K562 (cell line): ENCODE results near the gene KCNMB2. TPM values are rescaled to one million over a fixed set of nuclear protein-coding genes. Genes with fewer than 3 reads are reported as not detected.

Experiments
- ATAC-seq: fragments of 200-7000 bp; cut with Tn5 transposase; 3 replicates; pipeline ENCODE4 v1.9.1; 2020; ENCODE audit warnings: moderate library complexity
- BruUV-seq: library from RNA; stranded (reverse); fragments of 400-500 nt; replicated peaks from 2 replicates; lab custom pipeline; 2021; lab: Mats Ljungman, UMichigan
- CTCF ChIA-PET: fragments of 300-600 bp; formaldehyde crosslinking; extraction: SDS; loops from one replicate; lab custom pipeline; 2021; ENCODE audit warnings: low intra/inter-chr PET ratio; lab: Yijun Ruan, JAX
- POLR2A ChIA-PET: fragments of 300-600, 350-650 bp; sonication (Branson Sonifier 250); formaldehyde crosslinking; extraction: SDS; loops from one replicate; lab custom pipeline; 2021; ENCODE audit warnings: antibody characterized with exemption, inconsistent platforms; lab: Yijun Ruan, JAX
- DNase-seq, 4 experiments: peaks; one replicate each; pipeline versions ENCODE4 v3.0.0 to v3.0.0-alpha.2; 2011 to 2018; ENCODE audit warnings: low spot score in 3 of 4, mixed read lengths in 3 of 4; ENCODE audit errors: extremely low read depth in 1 of 4
- FAIRE-seq: peaks from 2 replicates; lab custom pipeline; 2011; peaks lifted over from hg19 to GRCh38; lab: Jason Lieb, UNC
- H2AFZ ChIP-seq: 2 replicates; pipeline ENCODE4 v1.6.0; 2011; ENCODE audit warnings: low read depth, low read length, control low read depth, inconsistent platforms
- H3K27ac ChIP-seq: fragments of 200-600 bp; 3 replicates; pipeline ENCODE4 v1.8.0; 2011; ENCODE audit warnings: low read depth, mild to moderate bottlenecking, control low read depth, inconsistent platforms, low read length, moderate library complexity, mixed read lengths; ENCODE audit errors: extremely low read depth
- H3K27me3 ChIP-seq, 2 experiments: fragments of 300-600 bp in 1 of 2; 2 replicates in 1 of 2; 3 replicates in 1 of 2; pipeline versions ENCODE4 v1.6.0 to v1.8.0; 2011; ENCODE audit warnings: inconsistent platforms in 2 of 2, low read length in 2 of 2, mild to moderate bottlenecking in 1 of 2, mixed read lengths in 1 of 2, moderate library complexity in 1 of 2; ENCODE audit not compliant: control insufficient read depth in 2 of 2, insufficient read depth in 2 of 2
- H3K36me3 ChIP-seq: fragments of 300-600 bp; 3 replicates; pipeline ENCODE4 v1.8.0; 2011; ENCODE audit warnings: mild to moderate bottlenecking, low read length, inconsistent platforms; ENCODE audit not compliant: control insufficient read depth, insufficient read depth
- H3K4me1 ChIP-seq, 2 experiments: fragments of 200-600 bp in 1 of 2; replicated peaks in 1 of 2; 2 replicates in 1 of 2; 3 replicates in 1 of 2; pipeline versions ENCODE4 v1.5.1 to v1.8.0; 2011; ENCODE audit warnings: inconsistent platforms in 2 of 2, low read length in 2 of 2, mild to moderate bottlenecking in 1 of 2, mixed read lengths in 1 of 2, moderate library complexity in 1 of 2; ENCODE audit not compliant: control insufficient read depth in 2 of 2, insufficient read depth in 2 of 2
- H3K4me2 ChIP-seq: 2 replicates; pipeline ENCODE4 v1.6.1; 2011; ENCODE audit warnings: low read length, control low read depth, inconsistent platforms, mixed read lengths; ENCODE audit not compliant: insufficient read depth
- H3K4me3 ChIP-seq: fragments of 200-600 bp; sonication (generic), shearing (Covaris generic); 2 replicates; pipeline ENCODE4 v1.5.1; 2016; ENCODE audit warnings: control low read depth, inconsistent platforms
- H3K79me2 ChIP-seq: fragments of 200-600 bp; 3 replicates; pipeline ENCODE4 v1.8.0; 2011; ENCODE audit warnings: low read length, inconsistent platforms; ENCODE audit not compliant: control insufficient read depth, insufficient read depth
- H3K9ac ChIP-seq, 2 experiments: 2 replicates each; pipeline versions ENCODE4 v1.6.0 to v1.6.1; 2011; ENCODE audit warnings: low read depth in 2 of 2, low read length in 2 of 2, control low read depth in 1 of 2, inconsistent platforms in 1 of 2, mild to moderate bottlenecking in 1 of 2, mixed read lengths in 1 of 2; ENCODE audit not compliant: insufficient read depth in 1 of 2
- H3K9me1 ChIP-seq: one replicate; pipeline ENCODE4 v1.6.0; 2011; ENCODE audit warnings: inconsistent platforms, mild to moderate bottlenecking, low read length, moderate library complexity; ENCODE audit not compliant: control insufficient read depth, insufficient read depth
- H3K9me3 ChIP-seq: replicated peaks from 2 replicates; pipeline ENCODE4 v1.5.1; 2011; ENCODE audit warnings: low read depth, low read length, inconsistent platforms; ENCODE audit not compliant: control insufficient read depth, insufficient read depth
- H4K20me1 ChIP-seq: replicated peaks from 2 replicates; pipeline ENCODE4 v1.6.1; 2011; ENCODE audit warnings: low read length, inconsistent platforms, mixed read lengths; ENCODE audit not compliant: control insufficient read depth, insufficient read depth
- HNRNPK ChIP-seq: fragments of 200-400 bp; formaldehyde crosslinking; IDR thresholded peaks from one replicate; pipeline ENCODE4 v1.6.1; 2018; ENCODE audit warnings: mild to moderate bottlenecking, low read depth, low read length; ENCODE audit not compliant: poor library complexity, severe bottlenecking
- MCM3 ChIP-seq: fragments of 450-650 bp; IDR thresholded peaks from 2 replicates; pipeline ENCODE4 v1.6.1; 2016
- NFIC ChIP-seq: fragments of 450-650 bp; IDR thresholded peaks from 2 replicates; pipeline ENCODE4 v1.6.1; 2017; ENCODE audit warnings: mild to moderate bottlenecking, inconsistent platforms
- RB1 ChIP-seq: fragments of 450-650 bp; IDR thresholded peaks from 2 replicates; pipeline ENCODE4 v1.6.1; 2017; ENCODE audit warnings: low read depth, mild to moderate bottlenecking
- WGBS: fragments of 100-300 bp; shearing (Covaris generic); methylation state at CpG from one replicate; pipeline ENCODE4 v1.1.6; 2016; ENCODE audit warnings: low coverage, mixed read lengths; ENCODE audit not compliant: insufficient coverage; ENCODE audit errors: missing lambda C conversion rate; 5-methylcytosine and 5-hydroxymethylcytosine counted together
- in situ Hi-C: fragments of 300-500 bp; cut with MboI; formaldehyde crosslinking; loops from 4 replicates; pipeline ENCODE4 v1.15.0; 2018; ENCODE audit warnings: inconsistent platforms, mixed read lengths
- intact Hi-C: fragments of 100-400 bp; cut with micrococcal nuclease; formaldehyde crosslinking; loops from 2 replicates; pipeline ENCODE4 v1.14.2; 2022
- polyA plus RNA-seq, 8 experiments: library from polyadenylated mRNA; depleted of rRNA in 4 of 8; stranded (reverse) in 5 of 8; unstranded in 3 of 8; fragments of >200 nt; fragmentation: Nextera tagmentation in 2 of 8; fragmentation: Illumina TruSeq in 1 of 8; extraction: Ambion mirVana in 2 of 8; extraction: Trizol in 1 of 8; gene quantifications; 2 replicates each; pipeline versions ENCODE4 v1.2.1 to v1.2.3, GENCODE V29; 2011 to 2014; ENCODE audit warnings: inconsistent platforms in 1 of 8, missing spikeins in 1 of 8
- total RNA-seq, 7 experiments: library from RNA; depleted of rRNA in 6 of 7; stranded (reverse); fragments of >200 nt in 6 of 7; fragmentation: Illumina TruSeq in 2 of 7; extraction: Trizol in 2 of 7; gene quantifications; 2 replicates each; pipeline versions ENCODE4 v1.2.1 to v1.2.3, GENCODE V29; 2011 to 2021; ENCODE audit warnings: low replicate concordance in 1 of 7
- TF ChIP-seq, protein P1 (sequence below): fragments of 450-650 bp; formaldehyde crosslinking; IDR thresholded peaks from 2 replicates; pipeline ENCODE4 v1.4.0; 2020; ENCODE audit warnings: mild to moderate bottlenecking, moderate library complexity
- TF ChIP-seq, protein P2 (sequence below): sonication (generic); formaldehyde crosslinking; IDR thresholded peaks from 2 replicates; pipeline ENCODE4 v1.8.1; 2022; ENCODE audit warnings: missing genetic modification reagents

The KCNMB2 gene
- total and polyA plus RNA-seq, 9 of the 15 experiments (the other 6 are each of a cell fraction or from before 2014, with no cell fraction given) = 0.04 to 0.15 TPM; not detected in 7

DNA sequence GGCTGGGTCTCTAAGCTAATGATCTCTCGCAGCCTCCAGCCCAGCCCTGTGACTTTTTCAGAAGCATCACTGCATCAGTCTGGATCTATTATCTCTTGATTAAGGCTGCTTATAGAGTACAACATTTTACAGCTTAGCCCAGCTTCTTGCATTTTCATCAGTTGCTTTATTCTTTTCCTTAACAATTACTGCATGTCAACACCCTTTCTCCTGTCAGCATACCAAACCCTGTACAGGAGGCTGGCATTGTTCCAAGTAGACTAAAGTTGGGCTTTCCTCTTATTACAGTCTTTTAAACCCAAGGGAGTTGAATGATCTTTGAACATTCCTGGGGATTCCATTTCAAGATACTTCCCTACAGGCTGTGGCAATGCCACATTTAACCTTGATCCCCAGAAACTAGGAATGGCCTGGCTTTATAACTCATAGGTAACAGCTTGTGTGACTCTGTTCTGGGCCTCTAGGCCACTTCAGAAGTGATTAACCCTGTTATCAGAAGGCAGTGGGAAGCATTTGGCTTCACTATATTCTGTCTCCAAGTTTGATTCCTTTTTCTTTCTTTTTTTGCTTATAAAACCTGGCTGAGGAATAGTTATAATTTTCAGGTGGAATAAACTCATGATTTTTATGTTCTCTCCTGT is 182.9 kb downstream of the KCNMB2 start:
- WGBS = 0% methylated on average over 1 of the region's 1 CpG
- Histone ChIP-seq H3K4me3 (no peak overlapping the region), H3K27me3 (no peaks in the 10 kb centered on the region), H3K9me3 (no peaks in the 10 kb centered on the region), H3K9ac (no peak overlapping the region), H2AFZ (no peak overlapping the region), H3K36me3 (no peaks in the 10 kb centered on the region), H3K4me1 (no peaks in the 10 kb centered on the region), H3K79me2 (no peaks in the 10 kb centered on the region), H3K4me2 (no peak overlapping the region), H3K27ac (no peak overlapping the region), H4K20me1 (no peaks in the 10 kb centered on the region), H3K9me1 (no peaks in the 10 kb centered on the region)
- no peak for TF ChIP-seq RB1
- TF ChIP-seq NFIC = peak; percentile 40; the same call in 1 of the 2 replicates
- TF ChIP-seq MCM3 = no peak
- TF ChIP-seq, protein P1, sequence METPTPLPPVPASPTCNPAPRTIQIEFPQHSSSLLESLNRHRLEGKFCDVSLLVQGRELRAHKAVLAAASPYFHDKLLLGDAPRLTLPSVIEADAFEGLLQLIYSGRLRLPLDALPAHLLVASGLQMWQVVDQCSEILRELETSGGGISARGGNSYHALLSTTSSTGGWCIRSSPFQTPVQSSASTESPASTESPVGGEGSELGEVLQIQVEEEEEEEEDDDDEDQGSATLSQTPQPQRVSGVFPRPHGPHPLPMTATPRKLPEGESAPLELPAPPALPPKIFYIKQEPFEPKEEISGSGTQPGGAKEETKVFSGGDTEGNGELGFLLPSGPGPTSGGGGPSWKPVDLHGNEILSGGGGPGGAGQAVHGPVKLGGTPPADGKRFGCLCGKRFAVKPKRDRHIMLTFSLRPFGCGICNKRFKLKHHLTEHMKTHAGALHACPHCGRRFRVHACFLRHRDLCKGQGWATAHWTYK (CRISPR knock-in tag) = no peak
- no peak for TF ChIP-seq HNRNPK
- TF ChIP-seq, protein P2, sequence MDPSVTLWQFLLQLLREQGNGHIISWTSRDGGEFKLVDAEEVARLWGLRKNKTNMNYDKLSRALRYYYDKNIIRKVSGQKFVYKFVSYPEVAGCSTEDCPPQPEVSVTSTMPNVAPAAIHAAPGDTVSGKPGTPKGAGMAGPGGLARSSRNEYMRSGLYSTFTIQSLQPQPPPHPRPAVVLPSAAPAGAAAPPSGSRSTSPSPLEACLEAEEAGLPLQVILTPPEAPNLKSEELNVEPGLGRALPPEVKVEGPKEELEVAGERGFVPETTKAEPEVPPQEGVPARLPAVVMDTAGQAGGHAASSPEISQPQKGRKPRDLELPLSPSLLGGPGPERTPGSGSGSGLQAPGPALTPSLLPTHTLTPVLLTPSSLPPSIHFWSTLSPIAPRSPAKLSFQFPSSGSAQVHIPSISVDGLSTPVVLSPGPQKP = no peak
- in situ Hi-C loops = no loop called here
- ATAC-seq (no peak), DNase-seq (no peak), FAIRE-seq (no peak)
- CTCF ChIA-PET = no interaction called here
- no TSS peak for BruUV-seq
- intact Hi-C loops = no loop called here
- POLR2A ChIA-PET = no interaction called here
